ENCODE measurements around the gene DPYSL4. TPM values are rescaled to one million over a fixed set of nuclear protein-coding genes. Genes with fewer than 3 reads are reported as not detected.

Gene DPYSL4
- polyA plus RNA-seq, 1 experiment, result 5.3 TPM

GRCh38 chr10:132188331-132188730, 1.6 kb downstream of the DPYSL4 start:
- no peak for DNase-seq (ENCODE audit: low read depth)
- POLR2A ChIA-PET, result no interaction called here
- no peak for TF ChIP-seq CTCF (IDR thresholded peaks at IDR 0.05; ENCODE audit: insufficient read depth, low read depth, low read length)
- CTCF ChIA-PET, result no interaction called here
- Histone ChIP-seq H3K36me3 (ENCODE audit: control insufficient read depth, insufficient read depth, low read length) (peaks cover 2% of the 10 kb centered on the region; the same call in 1 of the 2 replicates), H3K4me3 (ENCODE audit: low read depth, low read length) (0 out of 2 replicates have a peak overlapping the region, but pooled peaks have one; percentile 59), H3K27me3 (ENCODE audit: control insufficient read depth, insufficient read depth, low read length) (peaks cover 20% of the 10 kb centered on the region)

- DNase-seq (ENCODE audit: low read depth), result no peak
- H3K4me3 ChIP-seq (ENCODE audit: low read depth, low read length), result no peak overlapping the region
- ChIA-PET CTCF (no interaction called here), POLR2A (no interaction called here)
- H3K36me3 ChIP-seq (ENCODE audit: control insufficient read depth, insufficient read depth, low read length), result peaks cover 4% of the 10 kb centered on the region; the same call in 1 of the 2 replicates
- peaks cover 20% of the 10 kb centered on the region for H3K27me3 ChIP-seq (ENCODE audit: control insufficient read depth, insufficient read depth, low read length)
- TF ChIP-seq CTCF (IDR thresholded peaks at IDR 0.05; ENCODE audit: insufficient read depth, low read depth, low read length), result no peak
These were observed 2.3 kb downstream of the DPYSL4 start for GRCh38 chr10:132189016-132189415.

DNA sequence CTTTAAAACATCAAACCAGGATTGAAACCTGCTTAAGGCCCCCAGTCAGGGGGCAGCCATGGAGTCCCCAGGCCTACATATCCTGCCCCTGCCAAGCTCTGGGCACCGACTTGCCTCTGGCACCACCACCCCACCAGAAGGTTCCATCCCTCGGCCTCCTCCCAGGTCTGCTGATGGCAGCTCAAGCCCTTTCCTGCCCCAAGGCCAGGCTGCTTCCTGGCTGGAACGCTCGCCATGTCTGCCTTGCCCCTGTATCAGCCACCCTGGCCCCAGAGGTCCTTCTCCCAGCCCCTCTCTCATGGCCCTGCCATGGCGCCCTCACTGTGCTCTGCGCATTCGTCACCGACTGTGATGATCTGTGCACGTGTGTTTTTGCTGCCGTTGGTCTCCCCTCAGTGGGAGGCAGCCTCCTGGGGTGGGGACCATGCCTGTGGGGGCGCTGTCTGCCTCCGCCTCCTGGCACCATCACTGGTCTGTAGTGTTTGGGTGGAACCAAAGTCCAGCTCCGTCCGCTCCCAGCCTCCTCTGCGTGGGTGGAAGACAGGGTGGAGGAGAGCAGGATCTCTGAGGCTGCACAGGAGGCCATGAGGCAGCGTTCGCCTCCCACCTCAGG, 3.2 kb downstream of the DPYSL4 start:
- peaks cover 4% of the 10 kb centered on the region; the same call in 1 of the 2 replicates for H3K36me3 ChIP-seq (ENCODE audit: control insufficient read depth, insufficient read depth, low read length)
- H3K4me3 ChIP-seq (ENCODE audit: low read depth, low read length), result no peak overlapping the region
- TF ChIP-seq CTCF (IDR thresholded peaks at IDR 0.05; ENCODE audit: insufficient read depth, low read depth, low read length), result no peak
- H3K27me3 ChIP-seq (ENCODE audit: control insufficient read depth, insufficient read depth, low read length), result peaks cover 19% of the 10 kb centered on the region
- ChIA-PET POLR2A (no interaction called here), CTCF (no interaction called here)
- DNase-seq (ENCODE audit: low read depth), result no peak

GRCh38 chr10:132192076-132192975, 5.6 kb downstream of the DPYSL4 start:
- TF ChIP-seq CTCF (IDR thresholded peaks at IDR 0.05; ENCODE audit: insufficient read depth, low read depth, low read length), result no peak
- peaks cover 4% of the 10 kb centered on the region for H3K36me3 ChIP-seq (ENCODE audit: control insufficient read depth, insufficient read depth, low read length)
- CTCF ChIA-PET, result interaction anchor here (1.4 kb wide), 1 partner anchor 15 kb away, joined by 3 read pairs; no protein-coding TSS in a partner anchor
- no peak for DNase-seq (ENCODE audit: low read depth)
- POLR2A ChIA-PET, result no interaction called here
- peaks cover 14% of the 10 kb centered on the region for H3K27me3 ChIP-seq (ENCODE audit: control insufficient read depth, insufficient read depth, low read length)
- H3K4me3 ChIP-seq (ENCODE audit: low read depth, low read length), result no peak overlapping the region

DNA sequence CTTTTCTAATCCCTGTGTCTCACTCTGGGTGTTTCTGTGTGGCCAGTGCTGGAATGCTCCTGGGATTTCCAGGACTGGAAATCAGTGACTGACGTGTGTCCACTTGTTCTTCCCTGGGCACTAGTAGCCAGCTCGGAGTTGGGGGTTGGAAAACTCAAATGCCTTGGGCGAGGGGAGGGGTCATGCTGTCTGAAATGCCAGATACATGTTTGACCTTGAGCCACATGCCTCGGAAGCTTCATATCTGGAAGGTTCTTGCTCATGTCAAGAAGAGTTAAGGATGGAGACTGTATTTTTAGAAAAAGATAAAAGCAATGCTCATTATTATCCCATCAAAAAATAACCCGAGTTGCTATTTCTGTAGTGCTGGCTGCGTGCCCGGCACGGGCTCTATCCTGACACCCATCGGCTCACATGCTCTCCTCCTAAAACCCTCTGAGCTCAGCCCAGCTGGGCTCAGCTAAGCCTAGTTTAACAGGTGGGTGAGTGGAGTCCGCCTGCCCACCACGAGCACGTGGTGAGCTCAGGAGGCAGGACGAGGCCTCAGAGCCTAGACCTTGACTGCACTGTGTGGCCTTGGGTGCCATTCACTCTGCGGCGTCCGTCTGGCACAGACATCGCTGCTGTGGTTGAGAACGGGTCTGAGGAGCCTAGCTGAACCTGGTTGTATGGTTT, 6.4 kb downstream of the DPYSL4 start:
- peaks cover 8% of the 10 kb centered on the region for H3K27me3 ChIP-seq (ENCODE audit: control insufficient read depth, insufficient read depth, low read length)
- H3K36me3 ChIP-seq (ENCODE audit: control insufficient read depth, insufficient read depth, low read length), result peaks cover 4% of the 10 kb centered on the region
- DNase-seq (ENCODE audit: low read depth), result no peak
- no peak for TF ChIP-seq CTCF (IDR thresholded peaks at IDR 0.05; ENCODE audit: insufficient read depth, low read depth, low read length)
- no peak overlapping the region for H3K4me3 ChIP-seq (ENCODE audit: low read depth, low read length)
- ChIA-PET CTCF (interaction anchor here (1.4 kb wide), 1 partner anchor 14 kb away, joined by 3 read pairs; no protein-coding TSS in a partner anchor), POLR2A (no interaction called here)
